ENCODE results near the gene PECR.

GRCh38 chr2:216043949-216044348 lies 37.7 kb downstream of the PECR start:
- no peak for TF ChIP-seq CTCF (IDR thresholded peaks at IDR 0.05)
- no peak for TF ChIP-seq POLR2AphosphoS5 (IDR thresholded peaks at IDR 0.05)
- no peak for TF ChIP-seq POLR2A (IDR thresholded peaks at IDR 0.05)
- no peak for TF ChIP-seq EP300 (IDR thresholded peaks at IDR 0.05)

Measured in suprapubic skin (tissue), 4 donors.